ENCODE results near the gene DHRS4.
"Not testable (repeated sequence)": the region's sequence is repeated elsewhere in the genome, so short reads cannot be mapped to it uniquely, and the experiment has no call there.

DNA sequence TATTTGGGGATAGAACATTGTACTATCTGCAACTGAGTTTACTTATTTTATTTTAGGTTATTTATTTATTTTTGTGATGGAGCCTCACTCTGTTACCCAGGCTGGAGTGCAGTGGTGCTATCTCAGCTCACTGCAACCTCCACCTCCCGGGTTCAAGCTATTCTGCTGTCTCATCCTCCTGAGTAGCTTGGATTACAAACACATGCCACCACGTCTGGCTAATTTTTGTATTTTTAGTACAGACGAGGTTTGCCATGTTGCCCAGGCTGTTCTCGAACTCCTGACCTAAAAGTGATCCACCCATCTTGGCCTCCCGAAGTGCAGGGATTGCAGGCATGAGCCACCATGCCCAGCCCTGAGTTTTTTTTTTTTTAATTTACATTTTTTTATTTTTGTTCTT lies 46.1 kb downstream of the DHRS4 start:
- TF ChIP-seq CTCF (IDR thresholded peaks at IDR 0.05; ENCODE audit: low read length); EZH2 (IDR thresholded peaks at IDR 0.05; ENCODE audit: borderline replicate concordance, low read length): not testable (repeated sequence)
